Dendritic cell treated with granulocyte-macrophage colony-stimulating factor and Interleukin-4, amounts not matched to agents 40 ng/mL and 50 ng/mL, for 4 days (primary cell): ENCODE measurements around the gene C1QA.

Experiments used
- H3K27ac Mint-ChIP-seq: one replicate; pipeline ENCODE4 v1.8.0; 2022; ENCODE audit warnings: mild to moderate bottlenecking, mixed read lengths
- H3K27me3 Mint-ChIP-seq: one replicate; pipeline ENCODE4 v1.8.0; 2022; ENCODE audit warnings: mild to moderate bottlenecking, mixed read lengths
- H3K36me3 Mint-ChIP-seq: one replicate; pipeline ENCODE4 v1.8.0; 2022; ENCODE audit warnings: low read depth, mixed read lengths
- H3K4me1 Mint-ChIP-seq: one replicate; pipeline ENCODE4 v1.8.0; 2022; ENCODE audit warnings: low read depth, mixed read lengths
- H3K4me3 Mint-ChIP-seq: one replicate; pipeline ENCODE4 v1.8.0; 2022; ENCODE audit warnings: mild to moderate bottlenecking, moderate library complexity, mixed read lengths
- H3K9me3 Mint-ChIP-seq: one replicate; pipeline ENCODE4 v1.8.0; 2022; ENCODE audit warnings: mixed read lengths
- intact Hi-C: fragments of 100-400 bp; cut with micrococcal nuclease; formaldehyde crosslinking; loops from one replicate; pipeline ENCODE4 v1.15.0; 2022

Gene C1QA

GRCh38 chr1:22601610-22602009, 34.8 kb upstream of the C1QA start:
- Mint-ChIP-seq H3K9me3 (no peaks in the 10 kb centered on the region), H3K27me3 (peaks cover 30% of the 10 kb centered on the region), H3K4me1 (no peaks in the 10 kb centered on the region), H3K4me3 (no peak overlapping the region), H3K36me3 (no peaks in the 10 kb centered on the region), H3K27ac (no peak overlapping the region)
- intact Hi-C loops = no loop called here

GRCh38 chr1:22602060-22602740, 34.2 kb upstream of the C1QA start:
- Mint-ChIP-seq H3K4me3 (no peak overlapping the region), H3K27me3 (peaks cover 29% of the 10 kb centered on the region), H3K27ac (no peak overlapping the region), H3K9me3 (no peaks in the 10 kb centered on the region), H3K4me1 (peaks cover 2% of the 10 kb centered on the region), H3K36me3 (no peaks in the 10 kb centered on the region)
- intact Hi-C loops = no loop called here

GRCh38 chr1:22606161-22606560, 30.3 kb upstream of the C1QA start:
- intact Hi-C loops = no loop called here
- Mint-ChIP-seq H3K27ac (no peak overlapping the region), H3K4me1 (peaks cover 12% of the 10 kb centered on the region), H3K27me3 (peaks cover 43% of the 10 kb centered on the region), H3K36me3 (no peaks in the 10 kb centered on the region), H3K9me3 (no peaks in the 10 kb centered on the region), H3K4me3 (no peak overlapping the region)

GRCh38 chr1:22607154-22607553, 29.3 kb upstream of the C1QA start:
- H3K27me3 Mint-ChIP-seq = peaks cover 44% of the 10 kb centered on the region
- no peaks in the 10 kb centered on the region for H3K9me3 Mint-ChIP-seq
- H3K4me3 Mint-ChIP-seq = no peak overlapping the region
- intact Hi-C loops = no loop called here
- peaks cover 12% of the 10 kb centered on the region for H3K4me1 Mint-ChIP-seq
- H3K36me3 Mint-ChIP-seq = no peaks in the 10 kb centered on the region
- no peak overlapping the region for H3K27ac Mint-ChIP-seq

GRCh38 chr1:22608361-22608760, 28.1 kb upstream of the C1QA start:
- intact Hi-C loops = no loop called here
- H3K27me3 Mint-ChIP-seq = peaks cover 45% of the 10 kb centered on the region
- no peak overlapping the region for H3K27ac Mint-ChIP-seq

GRCh38 chr1:22609291-22609690, 27.1 kb upstream of the C1QA start:
- Mint-ChIP-seq H3K27me3 (peaks cover 41% of the 10 kb centered on the region), H3K9me3 (no peaks in the 10 kb centered on the region), H3K4me3 (no peak overlapping the region), H3K4me1 (peaks cover 12% of the 10 kb centered on the region), H3K27ac (no peak overlapping the region), H3K36me3 (no peaks in the 10 kb centered on the region)
- intact Hi-C loops = no loop called here

More at GRCh38 chr1:22608361-22608760, 28.1 kb upstream of the C1QA start:
- Mint-ChIP-seq H3K4me3 (no peak overlapping the region), H3K36me3 (no peaks in the 10 kb centered on the region), H3K4me1 (peaks cover 12% of the 10 kb centered on the region), H3K9me3 (no peaks in the 10 kb centered on the region)

GRCh38 chr1:22611530-22611947, 24.9 kb upstream of the C1QA start:
- Mint-ChIP-seq H3K4me3 (no peak overlapping the region), H3K9me3 (no peaks in the 10 kb centered on the region), H3K27ac (no peak overlapping the region), H3K4me1 (peaks cover 12% of the 10 kb centered on the region), H3K36me3 (no peaks in the 10 kb centered on the region), H3K27me3 (peaks cover 38% of the 10 kb centered on the region)
- intact Hi-C loops = no loop called here

GRCh38 chr1:22612671-22613571, 23.5 kb upstream of the C1QA start:
- H3K27ac Mint-ChIP-seq = no peak overlapping the region
- H3K36me3 Mint-ChIP-seq = no peaks in the 10 kb centered on the region
- H3K9me3 Mint-ChIP-seq = no peaks in the 10 kb centered on the region
- intact Hi-C loops = no loop called here
- peaks cover 3% of the 10 kb centered on the region for H3K4me1 Mint-ChIP-seq
- H3K4me3 Mint-ChIP-seq = no peak overlapping the region
- peaks cover 41% of the 10 kb centered on the region for H3K27me3 Mint-ChIP-seq

- Mint-ChIP-seq H3K36me3 (no peaks in the 10 kb centered on the region), H3K27ac (no peak overlapping the region), H3K9me3 (no peaks in the 10 kb centered on the region), H3K4me1 (no peaks in the 10 kb centered on the region), H3K4me3 (no peak overlapping the region), H3K27me3 (peaks cover 42% of the 10 kb centered on the region)
- intact Hi-C loops = no loop called here
Observed at GRCh38 chr1:22613572-22613918, 22.9 kb upstream of the C1QA start.

- H3K27me3 Mint-ChIP-seq = peaks cover 41% of the 10 kb centered on the region
- intact Hi-C loops = no loop called here
- no peaks in the 10 kb centered on the region for H3K36me3 Mint-ChIP-seq
- no peak overlapping the region for H3K4me3 Mint-ChIP-seq
- no peak overlapping the region for H3K27ac Mint-ChIP-seq
- H3K9me3 Mint-ChIP-seq = no peaks in the 10 kb centered on the region
- H3K4me1 Mint-ChIP-seq = no peaks in the 10 kb centered on the region
Observed at GRCh38 chr1:22613951-22614350, 22.5 kb upstream of the C1QA start.

- no peaks in the 10 kb centered on the region for H3K4me1 Mint-ChIP-seq
- no peak overlapping the region for H3K27ac Mint-ChIP-seq
- intact Hi-C loops = no loop called here
- no peak overlapping the region for H3K4me3 Mint-ChIP-seq
- no peaks in the 10 kb centered on the region for H3K36me3 Mint-ChIP-seq
- H3K27me3 Mint-ChIP-seq = peaks cover 41% of the 10 kb centered on the region
- H3K9me3 Mint-ChIP-seq = no peaks in the 10 kb centered on the region
Observed at GRCh38 chr1:22615886-22616285, 20.5 kb upstream of the C1QA start.

- Mint-ChIP-seq H3K36me3 (no peaks in the 10 kb centered on the region), H3K27me3 (peaks cover 46% of the 10 kb centered on the region)
Observed at GRCh38 chr1:22616571-22616970, 19.9 kb upstream of the C1QA start.

GRCh38 chr1:22618056-22618455, 18.4 kb upstream of the C1QA start:
- Mint-ChIP-seq H3K27ac (no peak overlapping the region), H3K9me3 (no peaks in the 10 kb centered on the region), H3K36me3 (no peaks in the 10 kb centered on the region), H3K4me3 (no peak overlapping the region), H3K4me1 (no peaks in the 10 kb centered on the region), H3K27me3 (peaks cover 50% of the 10 kb centered on the region)
- intact Hi-C loops = no loop called here

More at GRCh38 chr1:22616571-22616970, 19.9 kb upstream of the C1QA start:
- intact Hi-C loops = no loop called here
- Mint-ChIP-seq H3K27ac (no peak overlapping the region), H3K4me1 (no peaks in the 10 kb centered on the region), H3K4me3 (no peak overlapping the region), H3K9me3 (no peaks in the 10 kb centered on the region)

- H3K4me3 Mint-ChIP-seq = no peak overlapping the region
- H3K27ac Mint-ChIP-seq = no peak overlapping the region
- no peaks in the 10 kb centered on the region for H3K36me3 Mint-ChIP-seq
- no peaks in the 10 kb centered on the region for H3K4me1 Mint-ChIP-seq
- no peaks in the 10 kb centered on the region for H3K9me3 Mint-ChIP-seq
- H3K27me3 Mint-ChIP-seq = peaks cover 48% of the 10 kb centered on the region
- intact Hi-C loops = no loop called here
Observed at GRCh38 chr1:22619252-22619651, 17.2 kb upstream of the C1QA start.
